CD4-positive, alpha-beta memory T cell (primary cell): ENCODE results near the gene STAP1. TPM values are rescaled to one million over a fixed set of nuclear protein-coding genes. Genes with fewer than 3 reads are reported as not detected.
A peak's percentile ranks its signal among the peaks of the same experiment; 100 is the strongest.

Source experiments
- CTCF ChIA-PET: fragments of 350-600 bp; sonication (Branson Sonifier 250); formaldehyde crosslinking; loops from one replicate; lab custom pipeline; 2021; ENCODE audit warnings: inconsistent platforms; ENCODE audit not compliant: partially characterized antibody; lab: Charles Lee
- POLR2A ChIA-PET: fragments of 350-600 bp; sonication (Branson Sonifier 250); formaldehyde crosslinking; loops from one replicate; lab custom pipeline; 2021; ENCODE audit not compliant: partially characterized antibody; lab: Charles Lee
- DNase-seq, 5 donors: peaks; one replicate each; pipeline versions ENCODE4 v3.0.0 to v3.0.0-alpha.2; 2020 to 2022; ENCODE audit warnings: mixed read lengths in 1 of 5
- H3K27ac ChIP-seq: one replicate; pipeline ENCODE4 v1.7.0; 2013; ENCODE audit warnings: low read depth, low read length
- H3K27me3 ChIP-seq: 2 replicates; pipeline ENCODE4 v1.7.0; 2013; ENCODE audit warnings: mild to moderate bottlenecking, low read length, moderate library complexity; ENCODE audit not compliant: insufficient read depth
- H3K36me3 ChIP-seq: 2 replicates; pipeline ENCODE4 v1.7.0; 2013; ENCODE audit warnings: mild to moderate bottlenecking, low read length, moderate library complexity; ENCODE audit not compliant: insufficient read depth
- H3K4me1 ChIP-seq: 2 replicates; pipeline ENCODE4 v1.7.0; 2013; ENCODE audit warnings: mild to moderate bottlenecking, low read length, moderate library complexity; ENCODE audit not compliant: insufficient read depth
- H3K4me3 ChIP-seq, 2 donors: one replicate each; pipeline ENCODE4 v1.7.0; 2013; ENCODE audit warnings: low read length in 2 of 2, mild to moderate bottlenecking in 1 of 2
- H3K9me3 ChIP-seq, 2 donors: one replicate each; pipeline ENCODE4 v1.7.0; 2013; ENCODE audit warnings: low read length in 2 of 2, control low read depth in 1 of 2; ENCODE audit not compliant: control insufficient read depth in 1 of 2
- H3K27ac Mint-ChIP-seq, 7 donors: one replicate each; pipeline ENCODE4 v1.8.0; 2020 to 2021; ENCODE audit warnings: mixed read lengths in 7 of 7, mild to moderate bottlenecking in 6 of 7, inconsistent platforms in 3 of 7, moderate library complexity in 3 of 7
- H3K27me3 Mint-ChIP-seq, 2 donors: one replicate each; pipeline ENCODE4 v1.8.0; 2020 to 2021; ENCODE audit warnings: mixed read lengths in 2 of 2
- H3K36me3 Mint-ChIP-seq, 2 donors: one replicate each; pipeline ENCODE4 v1.8.0; 2020 to 2021; ENCODE audit warnings: mixed read lengths in 2 of 2, inconsistent platforms in 1 of 2, mild to moderate bottlenecking in 1 of 2
- H3K4me1 Mint-ChIP-seq, 4 donors: one replicate each; pipeline ENCODE4 v1.8.0; 2020 to 2021; ENCODE audit warnings: mixed read lengths in 4 of 4, mild to moderate bottlenecking in 1 of 4
- H3K4me3 Mint-ChIP-seq, 8 donors: one replicate each; pipeline ENCODE4 v1.8.0; 2020 to 2021; ENCODE audit warnings: mixed read lengths in 8 of 8, mild to moderate bottlenecking in 7 of 8, moderate library complexity in 6 of 8, inconsistent platforms in 3 of 8
- H3K9me3 Mint-ChIP-seq, 8 donors: one replicate each; pipeline ENCODE4 v1.8.0; 2020 to 2021; ENCODE audit warnings: mixed read lengths in 8 of 8, mild to moderate bottlenecking in 5 of 8, inconsistent platforms in 3 of 8, moderate library complexity in 1 of 8
- intact Hi-C: fragments of 100-400 bp; cut with micrococcal nuclease; formaldehyde crosslinking; loops from one replicate; pipeline ENCODE4 v1.15.1; 2023
- polyA plus RNA-seq, 2 donors: library from polyadenylated mRNA; unstranded; fragments of 300-500 nt; fragmentation: Illumina TruSeq; gene quantifications; one replicate each; pipeline ENCODE4 v1.2.3, GENCODE V29; 2021
- total RNA-seq, 2 experiments: library from RNA; stranded (reverse); gene quantifications; one replicate each; pipeline ENCODE4 v1.2.3, GENCODE V29; 2021

The STAP1 gene
- total and polyA plus RNA-seq, 4 experiments from 2014 or later = 2.8 to 3.9 (median 3.7) TPM

DNA sequence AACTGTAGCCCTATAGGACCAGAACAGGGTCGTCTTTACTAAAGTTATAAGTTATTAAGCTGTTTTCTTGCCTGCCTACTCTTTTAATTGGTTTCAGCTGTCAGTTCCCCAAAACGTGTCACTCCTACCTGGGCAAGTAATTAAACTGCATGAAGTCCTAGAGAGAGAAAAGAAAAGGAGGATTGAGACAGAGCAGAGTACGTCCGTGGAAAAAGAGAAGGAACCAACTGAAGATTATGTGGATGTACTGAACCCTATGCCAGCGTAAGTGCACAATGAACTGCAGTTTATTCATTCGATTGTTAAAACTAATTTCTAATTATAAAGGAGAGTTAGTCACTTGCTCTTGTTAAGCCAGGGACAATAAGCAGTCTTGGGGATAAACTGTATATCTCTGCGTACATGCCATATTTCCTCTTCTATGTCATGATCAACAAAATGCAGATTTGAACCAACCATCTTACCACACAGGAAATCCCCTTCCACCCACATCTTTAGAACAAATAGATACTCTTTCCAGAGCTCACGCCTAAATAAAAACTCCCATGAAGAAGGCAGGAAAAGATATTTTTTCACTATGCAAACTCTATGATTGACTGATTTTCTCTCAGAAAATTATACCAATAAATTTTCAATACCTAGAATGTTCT lies 22.8 kb downstream of the STAP1 start:
- Histone ChIP-seq H3K27me3 (no peaks in the 10 kb centered on the region), H3K4me3 (peak overlapping the region in 1 of 2 donors; percentile 36), H3K9me3 (no peaks in the 10 kb centered on the region), H3K4me1 (peaks cover 22% of the 10 kb centered on the region), H3K36me3 (no peaks in the 10 kb centered on the region), H3K27ac (no peak overlapping the region)
- Mint-ChIP-seq H3K9me3 (no peaks in the 10 kb centered on the region), H3K36me3 (peaks cover 0 to 2% of the 10 kb centered on the region in 2 donors), H3K27ac (peak overlapping the region; percentile 7 to 87 (median 47)), H3K27me3 (no peaks in the 10 kb centered on the region), H3K4me1 (peaks cover 15 to 27% (median 19%) of the 10 kb centered on the region in 4 donors), H3K4me3 (peak overlapping the region; percentile 62 to 80 (median 70))
- intact Hi-C loops = loop anchor here (2.0 kb wide), 1 partner anchor 37 kb away; the partner anchor contains the start of gene CENPC
- ChIA-PET CTCF (no interaction called here), POLR2A (interaction anchor here (1.3 to 2.9 kb wide), 2 partner anchors 10 to 37 kb away, joined by 5 to 13 read pairs; partner anchors contain the start of gene CENPC)
- peak; percentile 35 to 60 (median 47) for DNase-seq

DNA sequence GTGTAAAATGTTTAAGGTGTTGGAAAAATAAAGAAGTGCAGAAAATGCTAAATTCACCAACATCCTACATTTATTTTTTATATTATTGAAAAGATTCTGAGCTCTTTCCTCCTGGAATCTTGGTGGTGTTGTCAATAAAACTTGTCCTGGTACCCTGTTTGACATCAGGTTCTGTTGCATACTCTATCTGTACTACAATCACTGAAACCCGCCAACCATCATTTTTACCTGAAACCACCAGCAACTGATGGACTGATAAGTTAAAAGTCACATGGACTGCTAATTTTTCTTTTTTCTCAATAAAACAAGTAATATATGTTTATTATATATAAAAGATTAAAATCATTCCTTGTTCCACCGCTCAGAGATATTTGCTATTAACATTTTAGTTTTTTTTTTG lies 23.4 kb downstream of the STAP1 start:
- peaks cover 22% of the 10 kb centered on the region for H3K4me1 ChIP-seq
- H3K9me3 ChIP-seq = no peaks in the 10 kb centered on the region
- CTCF ChIA-PET = no interaction called here
- DNase-seq = peak in 3 of 5 donors; percentile 6 to 43 (median 16)
- H3K4me3 Mint-ChIP-seq = peak overlapping the region in 6 of 8 donors; percentile 53 to 80 (median 68)
- H3K4me1 Mint-ChIP-seq = peaks cover 15 to 23% (median 18%) of the 10 kb centered on the region in 4 donors
- H3K27me3 Mint-ChIP-seq = no peaks in the 10 kb centered on the region
- no peaks in the 10 kb centered on the region for H3K36me3 ChIP-seq
- peak overlapping the region in 4 of 7 donors; percentile 11 to 77 (median 49) for H3K27ac Mint-ChIP-seq
- H3K4me3 ChIP-seq = peak overlapping the region in 1 of 2 donors; percentile 36
- intact Hi-C loops = loop anchor here (2.0 kb wide), 1 partner anchor 37 kb away; the partner anchor contains the start of gene CENPC
- no peak overlapping the region for H3K27ac ChIP-seq
- H3K9me3 Mint-ChIP-seq = no peaks in the 10 kb centered on the region
- peaks cover 0 to 2% of the 10 kb centered on the region in 2 donors for H3K36me3 Mint-ChIP-seq
- POLR2A ChIA-PET = interaction anchor here (1.3 to 2.9 kb wide), 2 partner anchors 11 to 38 kb away, joined by 5 to 13 read pairs; partner anchors contain the start of gene CENPC
- H3K27me3 ChIP-seq = no peaks in the 10 kb centered on the region

GRCh38 chr4:67584496-67584895 lies 26.0 kb downstream of the STAP1 start:
- no peak for DNase-seq
- Histone ChIP-seq H3K4me1 (peaks cover 22% of the 10 kb centered on the region), H3K27me3 (no peaks in the 10 kb centered on the region), H3K4me3 (no peak overlapping the region), H3K36me3 (no peaks in the 10 kb centered on the region), H3K9me3 (no peaks in the 10 kb centered on the region), H3K27ac (no peak overlapping the region)
- Mint-ChIP-seq H3K27ac (no peak overlapping the region), H3K27me3 (no peaks in the 10 kb centered on the region), H3K4me3 (no peak overlapping the region), H3K36me3 (no peaks in the 10 kb centered on the region), H3K9me3 (no peaks in the 10 kb centered on the region), H3K4me1 (peaks cover 12 to 23% (median 17%) of the 10 kb centered on the region in 4 donors)
- POLR2A ChIA-PET = no interaction called here
- intact Hi-C loops = no loop called here
- CTCF ChIA-PET = no interaction called here

GRCh38 chr4:67587156-67587555 lies 28.6 kb downstream of the STAP1 start:
- peaks cover 0 to 4% (median 0%) of the 10 kb centered on the region in 4 donors for H3K4me1 Mint-ChIP-seq
- H3K4me3 Mint-ChIP-seq = no peak overlapping the region
- CTCF ChIA-PET = interaction anchor here (0.5 to 0.8 kb wide), 2 partner anchors 11 to 230 kb away, joined by 3 read pairs; no protein-coding TSS in a partner anchor
- Histone ChIP-seq H3K27ac (no peak overlapping the region), H3K36me3 (no peaks in the 10 kb centered on the region), H3K27me3 (no peaks in the 10 kb centered on the region), H3K4me3 (no peak overlapping the region), H3K9me3 (no peaks in the 10 kb centered on the region), H3K4me1 (peaks cover 6% of the 10 kb centered on the region)
- no peak for DNase-seq
- H3K36me3 Mint-ChIP-seq = no peaks in the 10 kb centered on the region
- no peaks in the 10 kb centered on the region for H3K27me3 Mint-ChIP-seq
- no peak overlapping the region for H3K27ac Mint-ChIP-seq
- POLR2A ChIA-PET = no interaction called here
- intact Hi-C loops = no loop called here
- no peaks in the 10 kb centered on the region for H3K9me3 Mint-ChIP-seq

- ChIA-PET CTCF (no interaction called here), POLR2A (no interaction called here)
- Histone ChIP-seq H3K4me3 (no peak overlapping the region), H3K36me3 (no peaks in the 10 kb centered on the region), H3K4me1 (no peaks in the 10 kb centered on the region), H3K9me3 (no peaks in the 10 kb centered on the region), H3K27ac (no peak overlapping the region), H3K27me3 (no peaks in the 10 kb centered on the region)
- no peak for DNase-seq
- Mint-ChIP-seq H3K9me3 (peaks cover 0 to 3% (median 0%) of the 10 kb centered on the region in 8 donors), H3K36me3 (peaks cover 4 to 7% of the 10 kb centered on the region in 2 donors), H3K4me3 (no peak overlapping the region), H3K27me3 (peaks cover 0 to 2% of the 10 kb centered on the region in 2 donors), H3K27ac (no peak overlapping the region), H3K4me1 (no peaks in the 10 kb centered on the region)
- intact Hi-C loops = no loop called here
Observed at GRCh38 chr4:67593741-67594175, 35.2 kb downstream of the STAP1 start.

- H3K27me3 Mint-ChIP-seq = no peaks in the 10 kb centered on the region
- no peak overlapping the region for H3K27ac Mint-ChIP-seq
- Histone ChIP-seq H3K4me1 (no peaks in the 10 kb centered on the region), H3K27me3 (no peaks in the 10 kb centered on the region), H3K9me3 (no peaks in the 10 kb centered on the region), H3K36me3 (no peaks in the 10 kb centered on the region), H3K4me3 (no peak overlapping the region), H3K27ac (no peak overlapping the region)
- DNase-seq = no peak
- CTCF ChIA-PET = no interaction called here
- POLR2A ChIA-PET = no interaction called here
- H3K36me3 Mint-ChIP-seq = peaks cover 13 to 22% of the 10 kb centered on the region in 2 donors
- no peak overlapping the region for H3K4me3 Mint-ChIP-seq
- intact Hi-C loops = no loop called here
- H3K4me1 Mint-ChIP-seq = peaks cover 3 to 5% (median 5%) of the 10 kb centered on the region in 4 donors
- peaks cover 3 to 21% (median 12%) of the 10 kb centered on the region in 8 donors for H3K9me3 Mint-ChIP-seq
Observed at GRCh38 chr4:67603310-67604028, 44.9 kb downstream of the STAP1 start.

GRCh38 chr4:67604029-67604381 lies 45.5 kb downstream of the STAP1 start:
- no peak for DNase-seq
- Mint-ChIP-seq H3K4me3 (no peak overlapping the region), H3K9me3 (peaks cover 0 to 21% (median 13%) of the 10 kb centered on the region in 8 donors), H3K4me1 (peaks cover 4 to 6% (median 6%) of the 10 kb centered on the region in 4 donors), H3K27ac (peak overlapping the region in 1 of 7 donors; percentile 42), H3K36me3 (peaks cover 15 to 24% of the 10 kb centered on the region in 2 donors), H3K27me3 (no peaks in the 10 kb centered on the region)
- ChIA-PET POLR2A (no interaction called here), CTCF (no interaction called here)
- Histone ChIP-seq H3K27ac (no peak overlapping the region), H3K9me3 (no peaks in the 10 kb centered on the region), H3K36me3 (no peaks in the 10 kb centered on the region), H3K4me3 (no peak overlapping the region), H3K4me1 (no peaks in the 10 kb centered on the region), H3K27me3 (no peaks in the 10 kb centered on the region)
- intact Hi-C loops = no loop called here
